GM21381 (cell line): ENCODE measurements around the gene ARFIP1.
"Not testable (repeated sequence)": the region's sequence is repeated elsewhere in the genome, so short reads cannot be mapped to it uniquely, and the experiment has no call there.

ENCODE experiments used
- ATAC-seq: cut with Tn5 transposase; IDR thresholded peaks from one replicate; pipeline ENCODE4 v1.9.1; 2021; ENCODE audit warnings: mild to moderate bottlenecking, moderate library complexity; ENCODE audit not compliant: unreplicated experiment

Gene ARFIP1, protein sequence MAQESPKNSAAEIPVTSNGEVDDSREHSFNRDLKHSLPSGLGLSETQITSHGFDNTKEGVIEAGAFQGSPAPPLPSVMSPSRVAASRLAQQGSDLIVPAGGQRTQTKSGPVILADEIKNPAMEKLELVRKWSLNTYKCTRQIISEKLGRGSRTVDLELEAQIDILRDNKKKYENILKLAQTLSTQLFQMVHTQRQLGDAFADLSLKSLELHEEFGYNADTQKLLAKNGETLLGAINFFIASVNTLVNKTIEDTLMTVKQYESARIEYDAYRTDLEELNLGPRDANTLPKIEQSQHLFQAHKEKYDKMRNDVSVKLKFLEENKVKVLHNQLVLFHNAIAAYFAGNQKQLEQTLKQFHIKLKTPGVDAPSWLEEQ

DNA sequence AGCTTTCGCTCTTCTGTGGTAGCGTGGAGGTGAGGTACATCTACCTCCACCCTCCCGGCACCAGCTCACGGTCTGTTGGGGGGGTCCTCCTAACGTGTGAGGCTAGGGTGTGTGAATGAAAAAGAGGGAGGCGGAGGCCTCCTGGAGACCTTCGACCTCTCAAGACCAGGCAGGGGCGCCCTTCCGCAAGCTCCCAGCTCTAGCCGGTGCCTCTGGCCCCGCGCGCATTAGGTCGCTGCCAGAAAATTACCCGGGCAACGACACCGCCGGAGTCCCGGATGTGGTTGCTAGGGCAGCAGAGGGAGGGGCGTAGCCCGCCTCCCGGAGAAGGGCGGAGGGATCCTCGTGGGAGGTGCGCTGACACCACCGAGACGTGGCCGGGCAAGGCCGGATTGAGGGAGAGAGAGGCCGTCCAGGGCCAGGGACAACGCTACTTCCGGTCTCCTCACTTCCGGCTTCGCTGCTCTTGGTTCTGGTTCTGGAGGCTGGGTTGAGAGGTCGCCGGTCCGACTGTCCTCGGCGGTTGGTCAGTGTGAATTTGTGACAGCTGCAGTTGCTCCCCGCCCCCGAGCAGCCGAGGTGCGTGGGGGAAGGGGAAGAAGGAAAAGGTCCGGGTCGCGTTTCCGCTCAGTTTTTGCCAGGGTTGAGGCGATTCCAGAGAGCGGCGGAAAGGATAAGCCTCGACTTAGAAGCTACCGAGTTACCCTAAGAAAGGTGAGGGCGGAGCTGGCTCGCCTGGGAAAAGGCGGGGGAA, at the start of gene ARFIP1, which contains the start of gene TIGD4:
Gene ARFIP1, plus strand, starts transcription at position 442 of the 754 bp plus-strand sequence. CDS start 49,680 bp downstream, outside the sequence.
Gene TIGD4, minus strand, starts transcription at position 218 of the 754 bp plus-strand sequence. CDS start 8,726 bp downstream, outside the sequence.
- peak; percentile 94 for ATAC-seq

DNA sequence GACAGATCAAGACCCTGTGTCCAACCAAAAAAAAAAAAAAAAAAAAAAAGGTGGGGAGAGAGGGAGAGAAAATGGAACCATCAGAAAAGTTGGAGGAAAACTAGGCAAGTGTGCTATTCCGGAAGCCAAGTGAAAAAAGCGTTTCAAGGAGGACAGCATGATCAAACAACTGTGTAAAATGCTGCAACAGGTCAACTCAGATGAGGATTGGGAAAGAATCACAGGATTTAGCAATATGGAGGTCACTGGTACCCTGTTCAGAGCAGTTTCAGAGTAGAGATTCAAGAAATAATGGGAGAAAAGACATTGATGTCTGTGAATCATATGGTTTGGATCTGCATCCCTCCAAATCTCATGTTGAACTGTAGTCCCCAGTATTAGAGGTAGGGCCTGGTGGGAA, 47.8 kb upstream of the ARFIP1 start:
- ATAC-seq, result no peak

GRCh38 chr4:152734015-152734698, 45.6 kb upstream of the ARFIP1 start:
- no peak for ATAC-seq

GRCh38 chr4:152734699-152735050, 45.1 kb upstream of the ARFIP1 start:
- ATAC-seq, result no peak

- no peak for ATAC-seq
Observed at GRCh38 chr4:152735396-152735859, 44.3 kb upstream of the ARFIP1 start.

GRCh38 chr4:152735906-152736305, 43.8 kb upstream of the ARFIP1 start:
- ATAC-seq, result no peak

- no peak for ATAC-seq
Observed at GRCh38 chr4:152738827-152739226, 40.9 kb upstream of the ARFIP1 start.

DNA sequence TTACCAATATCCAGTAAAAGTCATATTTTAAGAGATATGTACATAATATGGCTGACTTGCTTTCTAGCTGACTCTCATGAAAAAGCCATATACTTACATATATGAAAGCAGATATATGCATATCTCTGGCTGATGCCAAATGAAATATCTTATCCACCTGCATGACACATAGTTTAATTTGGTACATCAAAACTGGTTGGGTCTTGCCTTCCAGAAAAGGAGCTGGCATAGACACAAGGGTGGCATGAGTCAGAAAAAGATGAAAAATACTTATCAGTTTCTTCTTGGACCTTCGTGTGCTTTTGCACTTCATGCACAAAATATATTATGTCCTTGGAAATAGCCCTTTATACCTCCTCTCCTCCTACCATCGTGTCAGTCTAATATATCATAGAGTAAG, 32.3 kb upstream of the ARFIP1 start:
- ATAC-seq, result no peak

- no peak for ATAC-seq
Observed at GRCh38 chr4:152748619-152749018, 31.1 kb upstream of the ARFIP1 start.

GRCh38 chr4:152763796-152764195, 16.0 kb upstream of the ARFIP1 start:
- ATAC-seq, result no peak

- not testable (repeated sequence) for ATAC-seq
Observed at GRCh38 chr4:152765069-152765737, 14.6 kb upstream of the ARFIP1 start.

DNA sequence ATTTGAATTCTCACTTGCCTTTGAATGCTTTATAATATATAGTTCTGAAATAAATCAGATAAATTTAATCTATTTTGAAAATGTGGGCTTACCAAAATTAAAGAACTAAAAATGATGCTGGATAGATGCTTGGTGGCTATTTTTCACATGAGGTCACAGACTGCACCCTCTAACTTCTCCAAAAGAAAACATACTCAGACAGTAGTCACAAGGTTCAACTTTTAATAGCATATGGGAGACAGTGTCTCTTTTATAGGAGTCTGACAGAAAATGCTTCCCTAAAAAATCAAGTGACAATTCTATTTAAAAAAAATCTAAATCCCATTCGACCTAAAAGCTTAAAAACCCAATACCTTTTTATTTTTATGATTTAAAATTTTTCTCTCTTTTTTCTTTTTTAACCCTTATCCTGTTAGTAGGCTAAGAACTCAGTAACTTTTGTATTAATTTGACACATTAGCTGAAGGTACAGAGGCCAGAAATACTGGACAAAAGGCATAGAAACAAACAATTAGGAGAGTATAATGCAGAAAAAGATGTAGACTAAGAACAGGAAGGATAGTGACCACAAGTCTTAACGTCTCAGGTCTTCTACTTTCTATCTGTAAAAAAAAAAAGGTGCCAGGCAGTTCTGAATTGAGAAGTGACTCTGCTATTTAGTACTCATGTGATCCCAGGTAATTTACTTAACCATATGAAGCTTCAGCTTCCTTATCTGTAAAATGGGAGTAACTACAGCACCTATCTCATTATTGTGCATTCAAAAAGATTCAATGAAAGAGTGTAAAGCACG, 7.8 kb upstream of the ARFIP1 start:
- peak; percentile 91 for ATAC-seq

- ATAC-seq, result no peak
Observed at GRCh38 chr4:152773339-152773738, 6.4 kb upstream of the ARFIP1 start.

- ATAC-seq, result no peak
Observed at GRCh38 chr4:152773953-152774352, 5.8 kb upstream of the ARFIP1 start.

- no peak for ATAC-seq
Observed at GRCh38 chr4:152776352-152776751, 3.4 kb upstream of the ARFIP1 start.

GRCh38 chr4:152777488-152777887, 2.3 kb upstream of the ARFIP1 start:
- no peak for ATAC-seq

GRCh38 chr4:152778656-152779512, 870 bp upstream of the ARFIP1 start:
- peak; percentile 18 for ATAC-seq

GRCh38 chr4:152780267-152780778, 569 bp downstream of the ARFIP1 start:
- no peak for ATAC-seq
